Measurements from ENCODE around the gene IFI6. TPM values are rescaled to one million over a fixed set of nuclear protein-coding genes. Genes with fewer than 3 reads are reported as not detected.

IFI6 gene
- total and polyA plus RNA-seq, 2 of the 13 experiments (the other 11 are each of a cell fraction or from before 2014, with no cell fraction given): 12.9 to 13.2 TPM

GRCh38 chr1:27643600-27644368, 28.2 kb downstream of the IFI6 start (continued):
- TF ChIP-seq NRL (CRISPR knock-in tag; IDR thresholded peaks at IDR 0.05; ENCODE audit: borderline replicate concordance): no peak
- 0 out of 2 replicates have a peak, but pooled peaks have one; percentile 16 for TF ChIP-seq MAX (IDR thresholded peaks at IDR 0.05)
- peak; percentile 51; the same call in 1 of the 2 replicates for TF ChIP-seq ZFX (CRISPR knock-in tag; IDR thresholded peaks at IDR 0.05; ENCODE audit: low read depth)
- TF ChIP-seq SMAD9 (CRISPR knock-in tag; IDR thresholded peaks at IDR 0.05): no peak
- no peak for TF ChIP-seq ZNF616 (CRISPR knock-in tag; IDR thresholded peaks at IDR 0.05; ENCODE audit: low read depth)
- TF ChIP-seq JARID2 (CRISPR knock-in tag; IDR thresholded peaks at IDR 0.05; ENCODE audit: insufficient replicate concordance): no peak
- no peak for TF ChIP-seq KDM4B (CRISPR knock-in tag; IDR thresholded peaks at IDR 0.05)
- TF ChIP-seq ADNP (CRISPR knock-in tag; IDR thresholded peaks at IDR 0.05): no peak
- peak; percentile 42; the same call in 1 of the 2 replicates for TF ChIP-seq RAD21 (CRISPR knock-in tag; IDR thresholded peaks at IDR 0.05)
- TF ChIP-seq HNRNPH1 (optimal IDR thresholded peaks at IDR 0.05; ENCODE audit: low read depth, low read length): no peak
- peak; percentile 19 for TF ChIP-seq TEAD3 (CRISPR knock-in tag; optimal IDR thresholded peaks at IDR 0.05; ENCODE audit: borderline replicate concordance)
- TF ChIP-seq SMC3 (IDR thresholded peaks at IDR 0.05; ENCODE audit: low read length): peak; percentile 84
- TF ChIP-seq, protein P1, sequence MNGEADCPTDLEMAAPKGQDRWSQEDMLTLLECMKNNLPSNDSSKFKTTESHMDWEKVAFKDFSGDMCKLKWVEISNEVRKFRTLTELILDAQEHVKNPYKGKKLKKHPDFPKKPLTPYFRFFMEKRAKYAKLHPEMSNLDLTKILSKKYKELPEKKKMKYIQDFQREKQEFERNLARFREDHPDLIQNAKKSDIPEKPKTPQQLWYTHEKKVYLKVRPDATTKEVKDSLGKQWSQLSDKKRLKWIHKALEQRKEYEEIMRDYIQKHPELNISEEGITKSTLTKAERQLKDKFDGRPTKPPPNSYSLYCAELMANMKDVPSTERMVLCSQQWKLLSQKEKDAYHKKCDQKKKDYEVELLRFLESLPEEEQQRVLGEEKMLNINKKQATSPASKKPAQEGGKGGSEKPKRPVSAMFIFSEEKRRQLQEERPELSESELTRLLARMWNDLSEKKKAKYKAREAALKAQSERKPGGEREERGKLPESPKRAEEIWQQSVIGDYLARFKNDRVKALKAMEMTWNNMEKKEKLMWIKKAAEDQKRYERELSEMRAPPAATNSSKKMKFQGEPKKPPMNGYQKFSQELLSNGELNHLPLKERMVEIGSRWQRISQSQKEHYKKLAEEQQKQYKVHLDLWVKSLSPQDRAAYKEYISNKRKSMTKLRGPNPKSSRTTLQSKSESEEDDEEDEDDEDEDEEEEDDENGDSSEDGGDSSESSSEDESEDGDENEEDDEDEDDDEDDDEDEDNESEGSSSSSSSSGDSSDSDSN (CRISPR knock-in tag; IDR thresholded peaks at IDR 0.05): 0 out of 2 replicates have a peak, but pooled peaks have one; percentile 25
- TF ChIP-seq, protein P2, sequence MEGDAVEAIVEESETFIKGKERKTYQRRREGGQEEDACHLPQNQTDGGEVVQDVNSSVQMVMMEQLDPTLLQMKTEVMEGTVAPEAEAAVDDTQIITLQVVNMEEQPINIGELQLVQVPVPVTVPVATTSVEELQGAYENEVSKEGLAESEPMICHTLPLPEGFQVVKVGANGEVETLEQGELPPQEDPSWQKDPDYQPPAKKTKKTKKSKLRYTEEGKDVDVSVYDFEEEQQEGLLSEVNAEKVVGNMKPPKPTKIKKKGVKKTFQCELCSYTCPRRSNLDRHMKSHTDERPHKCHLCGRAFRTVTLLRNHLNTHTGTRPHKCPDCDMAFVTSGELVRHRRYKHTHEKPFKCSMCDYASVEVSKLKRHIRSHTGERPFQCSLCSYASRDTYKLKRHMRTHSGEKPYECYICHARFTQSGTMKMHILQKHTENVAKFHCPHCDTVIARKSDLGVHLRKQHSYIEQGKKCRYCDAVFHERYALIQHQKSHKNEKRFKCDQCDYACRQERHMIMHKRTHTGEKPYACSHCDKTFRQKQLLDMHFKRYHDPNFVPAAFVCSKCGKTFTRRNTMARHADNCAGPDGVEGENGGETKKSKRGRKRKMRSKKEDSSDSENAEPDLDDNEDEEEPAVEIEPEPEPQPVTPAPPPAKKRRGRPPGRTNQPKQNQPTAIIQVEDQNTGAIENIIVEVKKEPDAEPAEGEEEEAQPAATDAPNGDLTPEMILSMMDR (CRISPR knock-in tag; IDR thresholded peaks at IDR 0.05): peak; percentile 79
- TF ChIP-seq MYPOP (CRISPR knock-in tag; IDR thresholded peaks at IDR 0.05): no peak
- no peak for TF ChIP-seq ZNF672 (CRISPR knock-in tag; IDR thresholded peaks at IDR 0.05)
- peak; percentile 22; the same call in 1 of the 2 replicates for TF ChIP-seq ZNF687 (CRISPR knock-in tag; IDR thresholded peaks at IDR 0.05)
- TF ChIP-seq, protein P3, sequence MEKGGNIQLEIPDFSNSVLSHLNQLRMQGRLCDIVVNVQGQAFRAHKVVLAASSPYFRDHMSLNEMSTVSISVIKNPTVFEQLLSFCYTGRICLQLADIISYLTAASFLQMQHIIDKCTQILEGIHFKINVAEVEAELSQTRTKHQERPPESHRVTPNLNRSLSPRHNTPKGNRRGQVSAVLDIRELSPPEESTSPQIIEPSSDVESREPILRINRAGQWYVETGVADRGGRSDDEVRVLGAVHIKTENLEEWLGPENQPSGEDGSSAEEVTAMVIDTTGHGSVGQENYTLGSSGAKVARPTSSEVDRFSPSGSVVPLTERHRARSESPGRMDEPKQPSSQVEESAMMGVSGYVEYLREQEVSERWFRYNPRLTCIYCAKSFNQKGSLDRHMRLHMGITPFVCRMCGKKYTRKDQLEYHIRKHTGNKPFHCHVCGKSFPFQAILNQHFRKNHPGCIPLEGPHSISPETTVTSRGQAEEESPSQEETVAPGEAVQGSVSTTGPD (CRISPR knock-in tag; IDR thresholded peaks at IDR 0.05): no peak
